Erythroblast (primary cell): ENCODE results near the gene PLEKHG2.

ENCODE experiments used
- GATA1 ChIP-seq: IDR thresholded peaks from 2 replicates; pipeline ENCODE4 v1.6.1; 2011; ENCODE audit warnings: low read depth, mild to moderate bottlenecking, control low read depth, low read length, moderate library complexity
- POLR2A ChIP-seq: IDR thresholded peaks from 2 replicates; pipeline ENCODE4 v1.6.1; 2011; ENCODE audit warnings: mild to moderate bottlenecking, low read length

GRCh38 chr19:39412867-39413271 is 400 bp downstream of the PLEKHG2 start:
- TF ChIP-seq POLR2A, result no peak
- TF ChIP-seq GATA1, result no peak
